ENCODE results near the gene TMEM196.

TMEM196 gene

GRCh38 chr7:19674266-19674960 is 99.0 kb downstream of the TMEM196 start:
- Histone ChIP-seq H3K27ac (ENCODE audit: poor library complexity, severe bottlenecking) (no peak overlapping the region), H3K9me3 (ENCODE audit: severe bottlenecking) (no peaks in the 10 kb centered on the region), H3K4me1 (ENCODE audit: insufficient read depth, poor library complexity, severe bottlenecking) (no peaks in the 10 kb centered on the region), H3K27me3 (ENCODE audit: insufficient read depth, poor library complexity, severe bottlenecking) (no peaks in the 10 kb centered on the region), H3K4me3 (ENCODE audit: severe bottlenecking) (no peak overlapping the region), H3K36me3 (ENCODE audit: low read depth) (no peaks in the 10 kb centered on the region)
- DNase-seq (ENCODE audit: low spot score) (no peak), ATAC-seq (ENCODE audit: low read depth) (no peak)
- TF ChIP-seq, protein P1, sequence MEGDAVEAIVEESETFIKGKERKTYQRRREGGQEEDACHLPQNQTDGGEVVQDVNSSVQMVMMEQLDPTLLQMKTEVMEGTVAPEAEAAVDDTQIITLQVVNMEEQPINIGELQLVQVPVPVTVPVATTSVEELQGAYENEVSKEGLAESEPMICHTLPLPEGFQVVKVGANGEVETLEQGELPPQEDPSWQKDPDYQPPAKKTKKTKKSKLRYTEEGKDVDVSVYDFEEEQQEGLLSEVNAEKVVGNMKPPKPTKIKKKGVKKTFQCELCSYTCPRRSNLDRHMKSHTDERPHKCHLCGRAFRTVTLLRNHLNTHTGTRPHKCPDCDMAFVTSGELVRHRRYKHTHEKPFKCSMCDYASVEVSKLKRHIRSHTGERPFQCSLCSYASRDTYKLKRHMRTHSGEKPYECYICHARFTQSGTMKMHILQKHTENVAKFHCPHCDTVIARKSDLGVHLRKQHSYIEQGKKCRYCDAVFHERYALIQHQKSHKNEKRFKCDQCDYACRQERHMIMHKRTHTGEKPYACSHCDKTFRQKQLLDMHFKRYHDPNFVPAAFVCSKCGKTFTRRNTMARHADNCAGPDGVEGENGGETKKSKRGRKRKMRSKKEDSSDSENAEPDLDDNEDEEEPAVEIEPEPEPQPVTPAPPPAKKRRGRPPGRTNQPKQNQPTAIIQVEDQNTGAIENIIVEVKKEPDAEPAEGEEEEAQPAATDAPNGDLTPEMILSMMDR (IDR thresholded peaks at IDR 0.05; ENCODE audit: poor library complexity, severe bottlenecking), result no peak

DNA sequence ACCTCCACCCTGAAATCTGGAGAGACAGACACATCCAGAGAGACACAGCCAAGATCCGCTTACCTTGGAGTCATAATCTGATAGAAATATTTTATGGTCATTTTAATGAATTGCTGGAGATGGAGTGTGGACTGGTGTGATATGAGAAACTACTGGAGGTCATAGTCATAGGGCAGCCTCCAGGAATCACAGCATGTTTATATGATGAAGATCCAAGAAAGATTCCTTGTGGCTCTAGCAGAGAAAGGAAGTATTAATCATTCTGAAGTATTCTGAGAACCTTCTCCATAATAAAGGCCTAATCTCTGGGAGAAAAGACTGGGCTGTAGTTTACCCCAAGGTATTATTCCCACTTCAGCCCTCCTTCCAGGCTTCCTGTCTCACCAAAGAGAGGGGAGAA is 102.6 kb downstream of the TMEM196 start:
- TF ChIP-seq, protein P1 (IDR thresholded peaks at IDR 0.05; ENCODE audit: poor library complexity, severe bottlenecking), result no peak
- Histone ChIP-seq H3K27me3 (ENCODE audit: insufficient read depth, poor library complexity, severe bottlenecking) (no peaks in the 10 kb centered on the region), H3K4me3 (ENCODE audit: severe bottlenecking) (no peak overlapping the region), H3K27ac (ENCODE audit: poor library complexity, severe bottlenecking) (no peak overlapping the region), H3K36me3 (ENCODE audit: low read depth) (no peaks in the 10 kb centered on the region), H3K9me3 (ENCODE audit: severe bottlenecking) (no peaks in the 10 kb centered on the region), H3K4me1 (ENCODE audit: insufficient read depth, poor library complexity, severe bottlenecking) (peaks cover 1% of the 10 kb centered on the region)
- no peak for DNase-seq (ENCODE audit: low spot score)
- ATAC-seq (ENCODE audit: low read depth), result no peak

Measured in RWPE2 (cell line).